HG02852 (cell line): Measurements from ENCODE around the gene LSP1.

Experiments used
- ATAC-seq: cut with Tn5 transposase; IDR thresholded peaks from one replicate; pipeline ENCODE4 v1.9.1; 2021; ENCODE audit warnings: mild to moderate bottlenecking, moderate library complexity; ENCODE audit not compliant: unreplicated experiment

Gene LSP1

DNA sequence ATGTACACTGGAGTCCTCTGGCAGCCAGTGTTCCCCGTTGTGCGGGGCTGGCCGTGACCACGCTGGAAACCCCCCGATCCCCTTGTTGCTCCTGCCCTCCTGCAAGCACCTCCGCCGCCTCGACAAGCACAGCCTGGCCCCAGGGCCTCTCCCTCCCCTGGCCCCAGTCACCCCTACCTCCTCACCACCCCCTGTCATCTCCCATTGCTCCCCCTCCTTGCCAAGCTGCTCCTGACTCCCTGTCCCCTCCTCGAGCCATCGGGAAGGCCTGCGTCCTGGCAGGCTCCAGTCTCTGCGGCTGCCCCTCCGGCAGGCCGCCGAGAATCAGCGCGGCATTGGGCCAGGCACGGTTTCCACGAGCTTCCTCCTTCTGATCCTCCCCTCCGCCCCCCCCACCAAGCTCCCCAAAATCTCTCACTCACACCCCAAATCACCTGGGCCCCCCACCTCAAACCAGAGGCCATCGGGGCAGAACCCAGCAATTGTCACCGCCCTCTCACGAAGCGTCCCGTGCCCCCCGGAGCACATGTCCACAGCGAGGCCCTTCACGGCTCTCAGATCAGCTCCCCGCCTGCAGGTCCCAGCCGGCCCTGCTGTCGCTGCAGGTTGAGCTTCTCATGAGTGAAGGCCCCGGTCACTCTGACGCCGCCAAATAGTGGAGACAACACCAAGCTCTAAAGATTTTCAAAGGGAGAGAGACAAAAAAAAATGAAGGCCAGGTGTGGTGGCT is 5.7 kb upstream of the LSP1 start:
- no peak for ATAC-seq

DNA sequence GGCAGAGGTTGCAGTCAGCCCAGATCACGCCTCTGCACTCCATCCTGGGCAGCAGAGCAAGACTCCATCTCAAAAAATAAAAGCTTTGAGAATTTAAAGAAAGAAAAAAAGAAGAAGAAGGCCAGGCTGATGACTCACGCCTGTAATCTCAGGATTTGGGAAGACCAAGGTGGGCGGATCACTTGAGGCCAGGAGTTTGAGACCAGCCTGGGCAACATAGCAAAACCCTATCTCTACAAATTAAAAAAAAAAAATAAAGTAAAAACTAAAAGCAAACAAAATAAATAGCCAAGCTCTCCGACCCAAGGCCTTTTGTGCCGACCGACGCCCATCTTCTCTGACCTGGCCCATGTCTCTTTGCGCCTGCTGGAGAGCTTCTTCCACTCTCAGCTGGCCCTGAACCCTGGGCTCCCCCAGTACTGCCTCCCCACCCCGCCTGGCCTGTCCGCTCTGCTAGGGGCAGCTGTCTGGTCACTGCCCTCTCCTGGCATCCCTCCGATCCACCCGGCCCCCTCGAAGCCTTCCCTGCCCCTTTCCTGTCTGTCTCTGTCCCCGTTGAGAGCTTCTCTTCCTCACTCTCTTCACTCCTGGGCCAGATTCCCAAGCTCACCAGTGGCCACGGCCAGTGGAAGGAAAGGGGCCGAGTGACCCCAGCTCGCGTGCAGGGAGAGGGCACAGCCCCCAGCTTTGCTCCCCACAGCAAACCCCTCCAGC is 4.8 kb upstream of the LSP1 start:
- ATAC-seq: no peak

GRCh38 chr11:1848640-1849430 is 4.0 kb upstream of the LSP1 start:
- ATAC-seq: no peak

GRCh38 chr11:1851468-1852180 is 1.3 kb upstream of the LSP1 start:
- no peak for ATAC-seq

- peak; percentile 0 for ATAC-seq
These were observed 510 bp upstream of the LSP1 start for GRCh38 chr11:1852271-1852876.

DNA sequence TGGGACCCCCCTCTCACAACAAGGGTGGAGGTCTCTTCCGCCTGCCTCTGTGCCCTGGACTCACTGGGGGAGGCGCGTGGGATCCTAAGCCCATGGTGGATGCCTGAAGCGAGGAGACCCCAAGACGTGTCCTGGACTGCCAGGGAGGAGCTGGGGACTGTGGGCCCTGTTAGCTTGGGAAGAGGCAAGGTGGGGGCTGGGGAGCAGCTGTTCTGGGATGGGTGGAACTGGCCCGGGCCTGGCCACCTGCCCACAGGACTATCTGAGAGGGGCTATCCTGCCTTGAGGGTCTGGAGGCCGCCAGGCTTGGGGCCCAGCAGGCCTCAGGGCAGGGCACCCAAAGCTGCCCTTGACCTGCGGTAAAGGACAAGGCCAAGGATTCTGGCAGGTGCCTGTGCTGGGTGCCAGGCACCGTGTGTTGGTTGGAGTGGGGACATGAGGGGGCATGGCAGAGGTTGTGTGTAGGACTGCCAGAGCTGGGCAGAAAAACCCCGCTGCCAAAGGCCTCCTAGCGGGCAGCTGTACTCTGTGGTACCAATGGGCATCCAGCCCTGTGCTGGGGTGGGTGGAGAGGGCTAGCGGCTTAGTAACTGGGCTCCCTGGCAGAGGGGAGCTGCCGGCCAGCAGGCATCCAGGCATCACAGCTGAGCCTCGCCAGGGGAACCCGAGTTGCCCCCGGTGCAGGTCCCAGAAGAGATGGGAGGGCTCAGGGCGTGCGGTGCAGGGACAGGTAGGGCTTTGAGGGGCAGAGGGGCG is 670 bp downstream of the LSP1 start:
- ATAC-seq: no peak

- ATAC-seq: peak; percentile 19
These were observed 1.5 kb downstream of the LSP1 start for GRCh38 chr11:1854132-1854948.

GRCh38 chr11:1854949-1855885 is 2.3 kb downstream of the LSP1 start:
- ATAC-seq: peak; percentile 42

DNA sequence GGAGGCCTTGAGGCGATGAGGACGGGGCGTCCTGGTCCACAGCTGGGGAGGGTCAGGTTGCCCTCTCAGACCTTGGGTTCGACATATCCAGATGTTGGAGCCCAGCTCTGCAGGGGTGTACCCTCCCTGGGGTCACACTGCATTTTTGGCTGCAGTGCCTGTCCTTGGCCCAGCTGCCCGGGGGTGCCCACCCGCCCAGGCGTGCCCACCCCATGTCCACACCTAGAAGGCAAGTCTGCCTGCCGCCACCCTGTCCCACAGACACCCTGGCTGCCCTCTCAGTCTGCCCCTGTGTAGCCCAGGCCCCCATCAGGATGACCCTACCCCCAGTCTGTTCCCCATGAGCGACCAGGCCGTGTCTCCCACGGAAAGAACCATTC is 3.0 kb downstream of the LSP1 start:
- no peak for ATAC-seq

- no peak for ATAC-seq
These were observed 3.6 kb downstream of the LSP1 start for GRCh38 chr11:1856306-1857005.

GRCh38 chr11:1857064-1857463 is 4.2 kb downstream of the LSP1 start:
- ATAC-seq: no peak

GRCh38 chr11:1858154-1858553 is 5.3 kb downstream of the LSP1 start:
- ATAC-seq: no peak

DNA sequence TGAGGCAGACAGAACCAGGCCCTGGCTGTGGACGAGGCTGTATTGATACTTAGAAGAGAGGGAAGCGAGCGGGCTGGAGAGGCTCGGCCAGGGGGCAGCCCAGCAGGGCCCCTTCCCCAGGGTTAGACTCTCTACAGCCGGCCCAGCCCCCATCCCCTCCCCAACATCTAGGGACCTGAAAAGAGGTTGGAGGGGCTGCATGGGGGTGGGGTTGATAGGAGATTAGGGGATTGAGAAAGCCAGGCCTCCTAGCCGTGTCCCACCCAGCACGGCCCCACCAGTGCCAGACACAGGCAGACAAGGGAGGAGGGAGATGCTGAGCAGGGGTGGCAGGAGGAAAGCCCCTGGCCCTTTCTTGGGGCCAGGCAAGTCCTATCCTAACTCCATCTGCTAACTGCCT is 5.7 kb downstream of the LSP1 start:
- no peak for ATAC-seq

GRCh38 chr11:1859004-1859403 is 6.1 kb downstream of the LSP1 start:
- ATAC-seq: no peak

- ATAC-seq: no peak
These were observed 7.2 kb downstream of the LSP1 start for GRCh38 chr11:1860108-1860507.

GRCh38 chr11:1861435-1862411 is 8.8 kb downstream of the LSP1 start:
- no peak for ATAC-seq
